Transverse colon (tissue), 4 donors: ENCODE results near the gene GNL3L. TPM values are rescaled to one million over a fixed set of nuclear protein-coding genes. Genes with fewer than 3 reads are reported as not detected.

ENCODE experiments used
- DNase-seq: peaks from one replicate; pipeline ENCODE4 v3.0.0-alpha.2; 2019
- H3K27ac ChIP-seq, 4 donors: fragments of 200-600 bp; sonication (generic); 2 replicates each; pipeline ENCODE4 v1.5.1; 2016 to 2018; ENCODE audit warnings: inconsistent platforms in 4 of 4
- H3K27me3 ChIP-seq: fragments of 200-600 bp; sonication (generic); 2 replicates; pipeline ENCODE4 v1.5.1; 2017; ENCODE audit warnings: inconsistent platforms
- H3K36me3 ChIP-seq, 4 donors: fragments of 200-600 bp; sonication (generic); 2 replicates each; pipeline ENCODE4 v1.5.1; 2017 to 2019; ENCODE audit warnings: inconsistent platforms in 4 of 4
- H3K4me1 ChIP-seq, 4 donors: fragments of 200-600 bp; sonication (generic); 2 replicates each; pipeline ENCODE4 v1.5.1; 2017 to 2020; ENCODE audit warnings: inconsistent platforms in 4 of 4
- H3K4me3 ChIP-seq, 4 donors: fragments of 200-600 bp; sonication (generic); 1 replicate in 1 of 4; 2 replicates in 3 of 4; pipeline versions ENCODE4 v1.5.1 to v1.6.1; 2017 to 2019; ENCODE audit warnings: inconsistent platforms in 4 of 4
- H3K9me3 ChIP-seq, 2 donors: fragments of 200-600 bp; sonication (generic); 2 replicates each; pipeline ENCODE4 v1.5.1; 2017 to 2019; ENCODE audit warnings: inconsistent platforms in 2 of 2
- EP300 ChIP-seq: sonication (generic); formaldehyde crosslinking; IDR thresholded peaks from one replicate; pipeline ENCODE4 v1.6.1; 2017; ENCODE audit warnings: antibody characterized with exemption, low read depth
- POLR2A ChIP-seq: fragments of 450-650 bp; IDR thresholded peaks from one replicate; pipeline ENCODE4 v1.6.1; 2016; ENCODE audit warnings: antibody characterized with exemption, mild to moderate bottlenecking, moderate library complexity
- POLR2AphosphoS5 ChIP-seq, 3 donors: sonication (generic); formaldehyde crosslinking; IDR thresholded peaks; one replicate each; pipeline ENCODE4 v1.6.1; 2016; ENCODE audit warnings: antibody characterized with exemption in 3 of 3
- WGBS, 2 donors: methylation state at CpG; one replicate each; pipeline ENCODE4 v1.1.5; 2018; ENCODE audit warnings: low coverage in 1 of 2; 5-methylcytosine and 5-hydroxymethylcytosine counted together
- in situ Hi-C, 4 donors: fragments of 200-750 bp; cut with MboI; loops; one replicate each; pipeline versions ENCODE4 v1.15.0 to v1.15.1; 2017; ENCODE audit warnings: low sequenced_read_pairs in 3 of 4, low pct_ligation_motif_present in 1 of 4, low pct_unique_long_range_greater_than_20kb in 1 of 4
- intact Hi-C: fragments of 100-400 bp; cut with DNase I; formaldehyde crosslinking; loops from one replicate; pipeline ENCODE4 v1.15.1; 2023; ENCODE audit warnings: low total_unique reads
- total RNA-seq, 4 donors: library from RNA; depleted of rRNA; stranded (reverse); fragments of >200 nt; gene quantifications; one replicate each; pipeline ENCODE4 v1.1.0, GENCODE V29; 2016
- TF ChIP-seq, protein P1 (sequence below), 5 experiments: fragments of 200-600 bp in 3 of 5; fragments of 450-650 bp in 2 of 5; sonication (generic) in 3 of 5; IDR thresholded peaks; 1 replicate in 2 of 5; 2 replicates in 3 of 5; pipeline ENCODE4 v1.5.1; 2016 to 2017; ENCODE audit warnings: antibody characterized with exemption in 5 of 5, inconsistent platforms in 3 of 5, mild to moderate bottlenecking in 2 of 5, moderate library complexity in 1 of 5

GNL3L gene
- total RNA-seq, 4 donors from 2014 or later: 29.5 to 36.6 (median 31.7) TPM

DNA sequence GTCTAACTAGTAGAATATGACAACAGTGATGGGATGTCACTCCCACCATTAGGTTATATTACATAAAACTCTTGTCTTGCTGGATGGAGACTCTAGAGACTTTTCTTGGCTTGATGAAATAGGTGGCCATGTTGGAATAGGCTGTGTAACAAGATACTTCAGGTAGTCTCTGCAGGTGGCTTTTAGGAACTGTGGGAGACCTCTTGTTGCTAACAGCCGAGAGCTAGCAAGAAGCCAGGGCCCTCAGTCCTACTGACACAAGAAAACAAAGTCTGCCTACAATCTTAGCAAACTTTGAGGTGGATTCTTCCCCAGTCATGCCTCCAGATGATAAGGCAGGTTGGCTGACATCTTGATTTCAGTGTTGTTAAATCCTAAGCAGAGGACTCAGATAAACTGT lies 72.5 kb downstream of the GNL3L start:
- no peak overlapping the region for H3K27ac ChIP-seq
- no peaks in the 10 kb centered on the region for H3K9me3 ChIP-seq
- in situ Hi-C loops (no loop called here), intact Hi-C loops (no loop called here)
- TF ChIP-seq POLR2A (no peak), EP300 (no peak), POLR2AphosphoS5 (IDR thresholded peaks at IDR 0.05) (no peak)
- TF ChIP-seq, protein P1, sequence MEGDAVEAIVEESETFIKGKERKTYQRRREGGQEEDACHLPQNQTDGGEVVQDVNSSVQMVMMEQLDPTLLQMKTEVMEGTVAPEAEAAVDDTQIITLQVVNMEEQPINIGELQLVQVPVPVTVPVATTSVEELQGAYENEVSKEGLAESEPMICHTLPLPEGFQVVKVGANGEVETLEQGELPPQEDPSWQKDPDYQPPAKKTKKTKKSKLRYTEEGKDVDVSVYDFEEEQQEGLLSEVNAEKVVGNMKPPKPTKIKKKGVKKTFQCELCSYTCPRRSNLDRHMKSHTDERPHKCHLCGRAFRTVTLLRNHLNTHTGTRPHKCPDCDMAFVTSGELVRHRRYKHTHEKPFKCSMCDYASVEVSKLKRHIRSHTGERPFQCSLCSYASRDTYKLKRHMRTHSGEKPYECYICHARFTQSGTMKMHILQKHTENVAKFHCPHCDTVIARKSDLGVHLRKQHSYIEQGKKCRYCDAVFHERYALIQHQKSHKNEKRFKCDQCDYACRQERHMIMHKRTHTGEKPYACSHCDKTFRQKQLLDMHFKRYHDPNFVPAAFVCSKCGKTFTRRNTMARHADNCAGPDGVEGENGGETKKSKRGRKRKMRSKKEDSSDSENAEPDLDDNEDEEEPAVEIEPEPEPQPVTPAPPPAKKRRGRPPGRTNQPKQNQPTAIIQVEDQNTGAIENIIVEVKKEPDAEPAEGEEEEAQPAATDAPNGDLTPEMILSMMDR (IDR thresholded peaks at IDR 0.05): no peak
- no peak for DNase-seq
- no peaks in the 10 kb centered on the region for H3K4me1 ChIP-seq
- WGBS, 2 donors: 93% methylated on average over 1 of the region's 1 CpG; no CpG with 5 or more reads in 1 of the 2 donors
- no peak overlapping the region for H3K4me3 ChIP-seq
- H3K27me3 ChIP-seq: no peaks in the 10 kb centered on the region
- H3K36me3 ChIP-seq: no peaks in the 10 kb centered on the region

Other genes starting within 250 kb of the GNL3L start
- 1 to 10 TPM in 1 of 4 donors, under 1 TPM in 3; 0.27 to 1.9 (median 0.64) TPM for gene WNK3, start 172.2 kb upstream of the GNL3L start, total RNA-seq
- 10 to 100 TPM in 3 of 4 donors, 1 to 10 TPM in 1; 7.6 to 18.1 (median 17.9) TPM for gene TSR2, start 89.8 kb upstream of the GNL3L start, total RNA-seq
- 1 to 10 TPM; 1.1 to 3.0 (median 2.5) TPM for gene FGD1, start 34.0 kb upstream of the GNL3L start, total RNA-seq